Liver (tissue), 9 donors: ENCODE results near the gene GOLGA6A. TPM values are rescaled to one million over a fixed set of nuclear protein-coding genes. Genes with fewer than 3 reads are reported as not detected.

Experiments
- DNase-seq: peaks from one replicate; pipeline ENCODE4 v3.0.0-alpha.2; 2017; ENCODE audit warnings: low spot score
- H3K27ac ChIP-seq, 2 donors: one replicate each; pipeline ENCODE4 v1.7.0; 2013; ENCODE audit warnings: inconsistent platforms in 2 of 2, low read length in 2 of 2, control low read depth in 1 of 2, low read depth in 1 of 2, mild to moderate bottlenecking in 1 of 2
- H3K27me3 ChIP-seq, 4 donors: one replicate each; pipeline versions ENCODE4 v1.6.1 to v1.7.0; 2013; ENCODE audit warnings: low read length in 3 of 4, inconsistent platforms in 1 of 4, mild to moderate bottlenecking in 1 of 4, moderate library complexity in 1 of 4; ENCODE audit not compliant: control insufficient read depth in 4 of 4, insufficient read depth in 4 of 4
- H3K36me3 ChIP-seq, 4 donors: one replicate each; pipeline versions ENCODE4 v1.6.1 to v1.7.0; 2013; ENCODE audit warnings: low read length in 3 of 4, mild to moderate bottlenecking in 3 of 4, low read depth in 1 of 4, moderate library complexity in 1 of 4; ENCODE audit not compliant: control insufficient read depth in 4 of 4, insufficient read depth in 3 of 4
- H3K4me1 ChIP-seq, 4 donors: one replicate each; pipeline versions ENCODE4 v1.6.1 to v1.7.0; 2013; ENCODE audit warnings: low read length in 3 of 4, mild to moderate bottlenecking in 3 of 4, moderate library complexity in 1 of 4; ENCODE audit not compliant: control insufficient read depth in 4 of 4, insufficient read depth in 4 of 4
- H3K4me3 ChIP-seq, 3 donors: one replicate each; pipeline versions ENCODE4 v1.6.1 to v1.7.0; 2013; ENCODE audit warnings: low read length in 3 of 3, control low read depth in 1 of 3, low read depth in 1 of 3, mild to moderate bottlenecking in 1 of 3
- H3K9ac ChIP-seq, 2 donors: one replicate each; pipeline ENCODE4 v1.7.0; 2013; ENCODE audit warnings: low read length in 2 of 2, mild to moderate bottlenecking in 2 of 2, moderate library complexity in 2 of 2, control low read depth in 1 of 2, low read depth in 1 of 2
- H3K9me3 ChIP-seq, 4 donors: one replicate each; pipeline versions ENCODE4 v1.6.1 to v1.7.0; 2013; ENCODE audit warnings: low read length in 3 of 4; ENCODE audit not compliant: control insufficient read depth in 4 of 4
- CTCF ChIP-seq: fragments of 150-350 bp; IDR thresholded peaks from 2 replicates; pipeline ENCODE4 v1.5.1; 2017; ENCODE audit warnings: improper control_type of control experiment, low read depth, low read length; ENCODE audit not compliant: missing input control
- EGR1 ChIP-seq, 2 donors: IDR thresholded peaks; 2 replicates each; pipeline ENCODE4 v1.6.1; 2016 to 2018; ENCODE audit warnings: antibody characterized with exemption in 2 of 2, low read depth in 2 of 2
- FOXA1 ChIP-seq: IDR thresholded peaks from 2 replicates; pipeline ENCODE4 v1.6.1; 2016; ENCODE audit warnings: antibody characterized with exemption
- FOXA2 ChIP-seq: IDR thresholded peaks from 2 replicates; pipeline ENCODE4 v1.6.1; 2016; ENCODE audit warnings: antibody characterized with exemption
- GABPA ChIP-seq, 2 donors: IDR thresholded peaks in 1 of 2; conservative IDR thresholded peaks in 1 of 2; 2 replicates each; pipeline ENCODE4 v1.6.1; 2016; ENCODE audit warnings: antibody characterized with exemption in 2 of 2, mild to moderate bottlenecking in 1 of 2, moderate library complexity in 1 of 2
- HNF4A ChIP-seq, 2 donors: conservative IDR thresholded peaks; 2 replicates each; pipeline ENCODE4 v1.6.1; 2016; ENCODE audit warnings: antibody characterized with exemption in 2 of 2, mild to moderate bottlenecking in 2 of 2
- HNF4G ChIP-seq: IDR thresholded peaks from 2 replicates; pipeline ENCODE4 v1.6.1; 2016; ENCODE audit warnings: antibody characterized with exemption
- JUND ChIP-seq, 2 donors: IDR thresholded peaks; 2 replicates each; pipeline ENCODE4 v1.6.1; 2016; ENCODE audit warnings: antibody characterized with exemption in 2 of 2
- MAX ChIP-seq: IDR thresholded peaks from 2 replicates; pipeline ENCODE4 v1.6.1; 2016; ENCODE audit warnings: antibody characterized with exemption
- NR2F2 ChIP-seq: IDR thresholded peaks from 2 replicates; pipeline ENCODE4 v1.6.1; 2016; ENCODE audit warnings: antibody characterized with exemption
- RAD21 ChIP-seq, 2 donors: IDR thresholded peaks; 2 replicates each; pipeline ENCODE4 v1.6.1; 2016; ENCODE audit warnings: antibody characterized with exemption in 2 of 2, mild to moderate bottlenecking in 2 of 2
- REST ChIP-seq: IDR thresholded peaks from 2 replicates; pipeline ENCODE4 v1.6.1; 2016; ENCODE audit warnings: antibody characterized with exemption, mild to moderate bottlenecking
- RXRA ChIP-seq, 2 donors: IDR thresholded peaks; 2 replicates each; pipeline ENCODE4 v1.6.1; 2017 to 2018; ENCODE audit warnings: antibody characterized with exemption in 2 of 2, mild to moderate bottlenecking in 1 of 2
- SP1 ChIP-seq: IDR thresholded peaks from 2 replicates; pipeline ENCODE4 v1.6.1; 2018; ENCODE audit warnings: antibody characterized with exemption, mild to moderate bottlenecking
- TAF1 ChIP-seq: conservative IDR thresholded peaks from 2 replicates; pipeline ENCODE4 v1.6.1; 2016; ENCODE audit warnings: antibody characterized with exemption, mild to moderate bottlenecking
- YY1 ChIP-seq: IDR thresholded peaks from 2 replicates; pipeline ENCODE4 v1.6.1; 2016; ENCODE audit warnings: antibody characterized with exemption, mild to moderate bottlenecking
- ZBTB33 ChIP-seq: IDR thresholded peaks from 2 replicates; pipeline ENCODE4 v1.6.1; 2016; ENCODE audit warnings: antibody characterized with exemption
- WGBS: extraction: QIAGEN DNeasy Blood & Tissue Kit; methylation state at CpG from one replicate; pipeline ENCODE4 v1.1.7; 2013; 5-methylcytosine and 5-hydroxymethylcytosine counted together
- polyA plus RNA-seq, 2 donors: library from polyadenylated mRNA; stranded (reverse) in 1 of 2; unstranded in 1 of 2; fragments of 200-250 nt in 1 of 2; fragments of >200 nt in 1 of 2; fragmentation: Nextera tagmentation in 1 of 2; extraction: Ambion mirVana in 1 of 2; gene quantifications; one replicate each; pipeline versions ENCODE4 v1.2.1 to v1.2.3, GENCODE V29; 2013 to 2015
- total RNA-seq, 2 donors: library from RNA; depleted of rRNA; stranded (reverse); fragments of >200 nt; gene quantifications; one replicate each; pipeline ENCODE4 v1.2.3, GENCODE V29; 2014
- TF ChIP-seq, protein P1 (sequence below): IDR thresholded peaks from 2 replicates; pipeline ENCODE4 v1.6.1; 2016; ENCODE audit warnings: antibody characterized with exemption
- donor health status: healthy.
- donor health status: healthy.
- donor health status: healthy.
- donor health status: healthy.
- donor health status: healthy.

Gene GOLGA6A
- total and polyA plus RNA-seq, 4 donors = 0.06 to 1.4 (median 0.63) TPM

- Histone ChIP-seq H3K36me3 (no peaks in the 10 kb centered on the region), H3K9me3 (no peaks in the 10 kb centered on the region), H3K27me3 (peaks cover 0 to 4% (median 1%) of the 10 kb centered on the region in 4 donors), H3K27ac (no peak overlapping the region), H3K9ac (no peak overlapping the region), H3K4me1 (peaks cover 6 to 20% (median 12%) of the 10 kb centered on the region in 4 donors), H3K4me3 (no peak overlapping the region)
- no peak for DNase-seq
- 82% methylated on average over 3 of the region's 3 CpGs for WGBS
- TF ChIP-seq YY1 = no peak
- no peak for TF ChIP-seq JUND (IDR thresholded peaks at IDR 0.05)
- TF ChIP-seq CTCF = no peak
- TF ChIP-seq RAD21 (IDR thresholded peaks at IDR 0.05) = no peak
- no peak for TF ChIP-seq FOXA2
- TF ChIP-seq FOXA1 = no peak
- TF ChIP-seq ZBTB33 = no peak
- TF ChIP-seq REST = no peak
- no peak for TF ChIP-seq EGR1 (IDR thresholded peaks at IDR 0.05; ENCODE audit: low read depth in 2 of 2)
- no peak for TF ChIP-seq MAX
- no peak for TF ChIP-seq HNF4A (conservative IDR thresholded peaks at IDR 0.05)
- TF ChIP-seq, protein P1, sequence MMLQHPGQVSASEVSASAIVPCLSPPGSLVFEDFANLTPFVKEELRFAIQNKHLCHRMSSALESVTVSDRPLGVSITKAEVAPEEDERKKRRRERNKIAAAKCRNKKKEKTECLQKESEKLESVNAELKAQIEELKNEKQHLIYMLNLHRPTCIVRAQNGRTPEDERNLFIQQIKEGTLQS = no peak
- no peak for TF ChIP-seq GABPA (IDR thresholded peaks at IDR 0.05 in 1 of 2, conservative IDR thresholded peaks at IDR 0.05 in 1 of 2)
- TF ChIP-seq HNF4G = no peak
- TF ChIP-seq RXRA (IDR thresholded peaks at IDR 0.05) = no peak
- TF ChIP-seq TAF1 = no peak
- no peak for TF ChIP-seq NR2F2
Measured at GRCh38 chr15:74124196-74124595, 41.8 kb upstream of the GOLGA6A start.

DNA sequence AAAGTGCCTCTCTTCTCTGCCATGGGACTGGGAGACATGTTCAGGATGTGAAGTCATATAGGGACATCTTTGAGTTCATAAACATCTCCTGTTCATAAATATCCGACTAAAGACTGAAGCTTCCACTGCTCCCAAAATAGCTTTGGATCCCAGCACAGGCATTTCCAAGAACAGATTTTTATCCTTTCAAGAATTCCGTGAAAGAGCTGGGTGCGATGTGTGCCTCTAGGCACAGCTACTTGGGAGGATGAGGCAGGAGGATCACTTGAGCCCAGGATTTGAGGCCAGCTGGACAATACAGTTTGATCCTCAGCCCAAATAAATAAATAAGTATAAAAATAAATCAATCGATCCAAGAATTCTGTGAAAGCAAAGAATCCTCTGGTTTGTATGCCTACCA lies 41.3 kb upstream of the GOLGA6A start:
- no peaks in the 10 kb centered on the region for H3K36me3 ChIP-seq
- DNase-seq = no peak
- WGBS = 77% methylated on average over 4 of the region's 4 CpGs
- no peak overlapping the region for H3K27ac ChIP-seq
- peaks cover 3 to 15% (median 12%) of the 10 kb centered on the region in 4 donors for H3K4me1 ChIP-seq
- no peak overlapping the region for H3K9ac ChIP-seq
- no peaks in the 10 kb centered on the region for H3K27me3 ChIP-seq
- no peak overlapping the region for H3K4me3 ChIP-seq
- no peaks in the 10 kb centered on the region for H3K9me3 ChIP-seq
- no peak for TF ChIP-seq ZBTB33
- no peak for TF ChIP-seq MAX
- no peak for TF ChIP-seq RAD21 (IDR thresholded peaks at IDR 0.05)
- TF ChIP-seq RXRA (IDR thresholded peaks at IDR 0.05) = no peak
- no peak for TF ChIP-seq YY1
- TF ChIP-seq JUND (IDR thresholded peaks at IDR 0.05) = no peak
- no peak for TF ChIP-seq SP1
- TF ChIP-seq FOXA1 = no peak
- TF ChIP-seq NR2F2 = no peak
- TF ChIP-seq TAF1 = no peak
- TF ChIP-seq HNF4A (conservative IDR thresholded peaks at IDR 0.05) = no peak
- no peak for TF ChIP-seq HNF4G
- TF ChIP-seq GABPA (IDR thresholded peaks at IDR 0.05 in 1 of 2, conservative IDR thresholded peaks at IDR 0.05 in 1 of 2) = no peak
- no peak for TF ChIP-seq FOXA2
